H1 (cell line): ENCODE measurements around the gene KRT12. TPM values are rescaled to one million over a fixed set of nuclear protein-coding genes. Genes with fewer than 3 reads are reported as not detected.

Experiments used
- CTCF ChIA-PET: fragments of 300-600 bp; sonication (Branson Sonifier 250); formaldehyde crosslinking; loops from one replicate; lab custom pipeline; 2021; ENCODE audit not compliant: partially characterized antibody; lab: Charles Lee
- POLR2A ChIA-PET: fragments of 300-600 bp; sonication (Branson Sonifier 250); formaldehyde crosslinking; loops from one replicate; lab custom pipeline; 2021; ENCODE audit warnings: inconsistent platforms; ENCODE audit not compliant: partially characterized antibody; lab: Charles Lee
- DNase-seq, 2 experiments: peaks; one replicate each; pipeline versions ENCODE4 v3.0.0 to v3.0.0-alpha.2; 2010 to 2022; ENCODE audit warnings: low spot score in 2 of 2, low read depth in 1 of 2, mixed read lengths in 1 of 2
- FAIRE-seq: peaks from 2 replicates; lab custom pipeline; 2011; peaks lifted over from hg19 to GRCh38; lab: Jason Lieb, UNC
- H2AFZ ChIP-seq: 2 replicates; pipeline ENCODE4 v1.8.1; 2012; ENCODE audit warnings: low read length, inconsistent platforms
- H2AK5ac ChIP-seq: 2 replicates; pipeline ENCODE4 v1.6.1; 2013; ENCODE audit warnings: low read depth, low read length
- H2BK120ac ChIP-seq: replicated peaks from 2 replicates; pipeline ENCODE3; 2013; ENCODE audit warnings: low read depth, low read length, inconsistent platforms
- H2BK12ac ChIP-seq: 2 replicates; pipeline ENCODE4 v1.6.1; 2013; ENCODE audit warnings: low read depth, low read length
- H2BK15ac ChIP-seq: 2 replicates; pipeline ENCODE4 v1.6.1; 2013; ENCODE audit warnings: low read length
- H2BK20ac ChIP-seq: 2 replicates; pipeline ENCODE4 v1.6.1; 2013; ENCODE audit warnings: low read length
- H2BK5ac ChIP-seq: 2 replicates; pipeline ENCODE4 v1.6.1; 2013; ENCODE audit warnings: low read depth, low read length
- H3K14ac ChIP-seq: 2 replicates; pipeline ENCODE4 v1.6.1; 2013; ENCODE audit warnings: inconsistent platforms; ENCODE audit not compliant: insufficient read length
- H3K18ac ChIP-seq: 2 replicates; pipeline ENCODE4 v1.6.1; 2013; ENCODE audit warnings: low read length; ENCODE audit errors: extremely low read depth
- H3K23ac ChIP-seq: 2 replicates; pipeline ENCODE4 v1.6.1; 2013; ENCODE audit warnings: inconsistent platforms; ENCODE audit not compliant: insufficient read length
- H3K23me2 ChIP-seq: 2 replicates; pipeline ENCODE4 v1.6.1; 2013; ENCODE audit warnings: low read depth, low read length
- H3K27ac ChIP-seq: 2 replicates; pipeline ENCODE4 v1.6.1; 2011; ENCODE audit warnings: low read depth, low read length, inconsistent platforms
- H3K27me3 ChIP-seq, 4 experiments: replicated peaks in 1 of 4; 1 replicate in 1 of 4; 2 replicates in 3 of 4; pipeline versions ENCODE4 v1.6.1 to v1.8.1; 2011 to 2013; ENCODE audit warnings: low read length in 3 of 4, mild to moderate bottlenecking in 3 of 4, inconsistent platforms in 2 of 4, mixed read lengths in 2 of 4, moderate library complexity in 1 of 4; ENCODE audit not compliant: control insufficient read depth in 3 of 4, insufficient read depth in 3 of 4; ENCODE audit errors: extremely low read depth in 1 of 4
- H3K36me3 ChIP-seq, 4 experiments: 2 replicates each; pipeline versions ENCODE4 v1.6.1 to v1.8.1; 2011 to 2013; ENCODE audit warnings: mild to moderate bottlenecking in 4 of 4, low read length in 3 of 4, moderate library complexity in 2 of 4, control low read depth in 1 of 4, inconsistent platforms in 1 of 4; ENCODE audit not compliant: insufficient read depth in 4 of 4, control insufficient read depth in 2 of 4
- H3K4ac ChIP-seq: replicated peaks from 2 replicates; pipeline ENCODE3; 2013; ENCODE audit warnings: low read length, low read depth, mixed read lengths, inconsistent platforms; ENCODE audit not compliant: insufficient read length
- H3K4me1 ChIP-seq, 4 experiments: replicated peaks in 1 of 4; 1 replicate in 1 of 4; 2 replicates in 3 of 4; pipeline versions ENCODE4 v1.6.1 to v1.8.1; 2011 to 2013; ENCODE audit warnings: low read length in 3 of 4, inconsistent platforms in 2 of 4, mixed read lengths in 1 of 4; ENCODE audit not compliant: insufficient read depth in 4 of 4, control insufficient read depth in 3 of 4
- H3K4me2 ChIP-seq, 2 experiments: 2 replicates each; pipeline versions ENCODE4 v1.6.1 to v1.8.1; 2011 to 2013; ENCODE audit warnings: low read depth in 2 of 2, low read length in 2 of 2, control low read depth in 1 of 2, inconsistent platforms in 1 of 2, mild to moderate bottlenecking in 1 of 2; ENCODE audit not compliant: insufficient read depth in 1 of 2
- H3K4me3 ChIP-seq, 4 experiments: fragments of 200-600, 300-600 bp in 1 of 4; sonication (generic), shearing (Covaris generic), sonication (Bioruptor Twin) in 1 of 4; 2 replicates each; pipeline versions ENCODE4 v1.5.1 to v1.8.1; 2011 to 2016; ENCODE audit warnings: low read length in 4 of 4, low read depth in 3 of 4, control low read depth in 2 of 4, inconsistent platforms in 2 of 4, mild to moderate bottlenecking in 2 of 4, mixed read lengths in 1 of 4, moderate library complexity in 1 of 4; ENCODE audit not compliant: insufficient read depth in 2 of 4; ENCODE audit errors: extremely low read depth in 1 of 4
- H3K56ac ChIP-seq: replicated peaks from 2 replicates; pipeline ENCODE3; 2013; ENCODE audit warnings: low read depth, mild to moderate bottlenecking, mixed read lengths, low read length, inconsistent platforms; ENCODE audit not compliant: insufficient read length
- H3K79me1 ChIP-seq: 2 replicates; pipeline ENCODE4 v1.6.1; 2013; ENCODE audit warnings: low read depth, low read length, control low read depth
- H3K79me2 ChIP-seq, 2 experiments: 2 replicates each; pipeline versions ENCODE4 v1.6.1 to v1.8.1; 2012 to 2013; ENCODE audit warnings: low read length in 2 of 2, mild to moderate bottlenecking in 2 of 2, inconsistent platforms in 1 of 2; ENCODE audit not compliant: insufficient read depth in 2 of 2, control insufficient read depth in 1 of 2
- H3K9ac ChIP-seq, 4 experiments: replicated peaks in 1 of 4; 1 replicate in 1 of 4; 2 replicates in 3 of 4; pipeline versions ENCODE4 v1.6.1 to v1.8.1; 2011 to 2013; ENCODE audit warnings: low read depth in 3 of 4, low read length in 3 of 4, control low read depth in 2 of 4, mild to moderate bottlenecking in 2 of 4, moderate library complexity in 2 of 4, inconsistent platforms in 1 of 4; ENCODE audit errors: extremely low read depth in 1 of 4
- H3K9me3 ChIP-seq, 2 experiments: 2 replicates each; pipeline versions ENCODE4 v1.6.1 to v1.8.1; 2012 to 2013; ENCODE audit warnings: mild to moderate bottlenecking in 2 of 2, moderate library complexity in 2 of 2, control low read depth in 1 of 2, inconsistent platforms in 1 of 2, low read depth in 1 of 2, low read length in 1 of 2, mixed read lengths in 1 of 2; ENCODE audit not compliant: insufficient read depth in 2 of 2
- H4K20me1 ChIP-seq, 2 experiments: replicated peaks in 1 of 2; 2 replicates each; pipeline versions ENCODE3 to v1.8.1; 2011 to 2013; ENCODE audit warnings: inconsistent platforms in 2 of 2, low read length in 2 of 2, mild to moderate bottlenecking in 1 of 2; ENCODE audit not compliant: insufficient read depth in 2 of 2, control insufficient read depth in 1 of 2
- H4K5ac ChIP-seq: 2 replicates; pipeline ENCODE4 v1.6.1; 2013; ENCODE audit warnings: low read length, low read depth, mixed read lengths, inconsistent platforms; ENCODE audit not compliant: insufficient read length
- H4K8ac ChIP-seq: 2 replicates; pipeline ENCODE4 v1.8.0; 2013; ENCODE audit warnings: mild to moderate bottlenecking, moderate library complexity, low read length, inconsistent platforms; ENCODE audit not compliant: insufficient read depth; ENCODE audit errors: extremely low read depth
- H4K91ac ChIP-seq: replicated peaks from 2 replicates; pipeline ENCODE3; 2013; ENCODE audit warnings: low read length, mixed read lengths, inconsistent platforms; ENCODE audit not compliant: insufficient read length
- SIRT6 ChIP-seq: IDR thresholded peaks from one replicate; pipeline ENCODE4 v1.7.1; 2012; ENCODE audit warnings: low read length, inconsistent platforms
- YY1 ChIP-seq: IDR thresholded peaks from 2 replicates; pipeline ENCODE4 v1.6.1; 2011; ENCODE audit warnings: low read depth, mild to moderate bottlenecking, low read length
- WGBS, 2 experiments: shearing (Covaris generic) in 1 of 2; methylation state at CpG; one replicate each; pipeline versions ENCODE4 v1.1.6 to v1.1.7; 2013 to 2015; ENCODE audit warnings: low lambda C conversion rate in 2 of 2, mixed read lengths in 2 of 2, inconsistent platforms in 1 of 2, low coverage in 1 of 2, missing lambda C conversion rate in 1 of 2; ENCODE audit not compliant: insufficient replicate concordance in 2 of 2, insufficient coverage in 1 of 2, insufficient read length in 1 of 2; ENCODE audit errors: extremely low coverage in 1 of 2, missing lambda C conversion rate in 1 of 2; 5-methylcytosine and 5-hydroxymethylcytosine counted together
- polyA plus RNA-seq, 7 experiments: library from polyadenylated mRNA; depleted of rRNA in 3 of 7; stranded (reverse) in 5 of 7; unstranded in 2 of 7; fragments of >200 nt in 5 of 7; fragments of 200-250 nt in 2 of 7; gene quantifications; 1 replicate in 5 of 7; 2 replicates in 1 of 7; 4 replicates in 1 of 7; pipeline versions ENCODE4 v1.2.1 to v1.2.3, GENCODE V29; 2011 to 2013; ENCODE audit warnings: missing spikeins in 2 of 7, mixed read lengths in 2 of 7
- total RNA-seq: library from RNA; stranded (reverse); fragmentation: NEBNext Ultra II Directional; extraction: Animal tissue kit (Norgen Biotek cat#: 25700); gene quantifications from 2 replicates; pipeline ENCODE4 v1.2.1, GENCODE V29; 2021

The KRT12 gene
- total and polyA plus RNA-seq, 2 of the 8 experiments (the other 6 are each of a cell fraction or from before 2014, with no cell fraction given), result not detected

GRCh38 chr17:40822132-40822812 lies 44.8 kb downstream of the KRT12 start, which contains the start of gene KRT10:
KRT10 (minus strand) TSS chr17:40822614; CDS start chr17:40822585, 29 bp downstream.
- no peak within 1 kb of the TSS for H3K14ac ChIP-seq
- H2BK12ac ChIP-seq, result no peak within 1 kb of the TSS
- H3K4me2 ChIP-seq, result no peak within 1 kb of the TSS
- no peaks in the 10 kb centered on the region for H3K79me1 ChIP-seq
- no peak within 1 kb of the TSS for H2AK5ac ChIP-seq
- no peaks in the 10 kb centered on the region for H4K20me1 ChIP-seq
- H3K27me3 ChIP-seq, result peaks cover 0 to 5% (median 0%) of the 10 kb centered on the region in 4 experiments; a peak in 2 of 7 replicates
- no peak within 1 kb of the TSS for H4K8ac ChIP-seq
- H2BK20ac ChIP-seq, result no peak within 1 kb of the TSS
- no peaks in the 10 kb centered on the region for H3K79me2 ChIP-seq
- H4K91ac ChIP-seq, result no peak within 1 kb of the TSS
- H3K9ac ChIP-seq, result no peak within 1 kb of the TSS
- TF ChIP-seq YY1 (no peak), SIRT6 (no peak)
- H3K56ac ChIP-seq, result no peak within 1 kb of the TSS
- no peak within 1 kb of the TSS for H2BK15ac ChIP-seq
- H3K4me1 ChIP-seq, result no peaks in the 10 kb centered on the region; a peak in 1 of 7 replicates
- H2BK5ac ChIP-seq, result no peak within 1 kb of the TSS
- POLR2A ChIA-PET, result no interaction called here
- WGBS, 2 experiments, result 94% methylated on average over 7 of the region's 7 CpGs; no CpG with 5 or more reads in 1 of the 2 experiments
- no peak for FAIRE-seq
- DNase-seq, result no peak
- no peak within 1 kb of the TSS for H3K27ac ChIP-seq
- H3K18ac ChIP-seq, result no peak within 1 kb of the TSS
- no peak within 1 kb of the TSS for H3K4ac ChIP-seq
- CTCF ChIA-PET, result interaction anchor here (1.2 kb wide), 1 partner anchor 62 kb away, joined by 3 read pairs; the partner anchor contains the start of gene KRT20
- H2BK120ac ChIP-seq, result no peak within 1 kb of the TSS
- no peaks in the 10 kb centered on the region for H3K9me3 ChIP-seq
- H3K36me3 ChIP-seq, result peaks cover 0 to 3% (median 1%) of the 10 kb centered on the region in 4 experiments; a peak in 2 of 8 replicates
- no peak within 1 kb of the TSS for H3K23ac ChIP-seq
- H4K5ac ChIP-seq, result no peak within 1 kb of the TSS
- H3K4me3 ChIP-seq, result no peak within 1 kb of the TSS
- no peaks in the 10 kb centered on the region; the same call in 1 of the 2 replicates for H3K23me2 ChIP-seq
- no peak within 1 kb of the TSS for H2AFZ ChIP-seq
